Right renal cortex interstitium (tissue), 3 donors: ENCODE measurements around the gene TUBA4A. TPM values are rescaled to one million over a fixed set of nuclear protein-coding genes. Genes with fewer than 3 reads are reported as not detected.

Source experiments
- polyA plus RNA-seq, 3 donors: library from polyadenylated mRNA; unstranded; fragments of 120-200 nt; gene quantifications; one replicate each; pipeline ENCODE4 v1.2.1, GENCODE V29; 2013; ENCODE audit not compliant: insufficient read length in 3 of 3

Gene TUBA4A
- polyA plus RNA-seq, 3 donors: 32.6 to 45.4 (median 35.7) TPM

Other genes with a start within 250 kb of the TUBA4A start
- under 1 TPM; 0.24 to 0.40 (median 0.34) TPM for gene CFAP65, start 212.4 kb downstream of the TUBA4A start, polyA plus RNA-seq
- gene IHH, start 193.0 kb downstream of the TUBA4A start, polyA plus RNA-seq: 1 to 10 TPM; 1.2 to 1.8 (median 1.6) TPM
- 10 to 100 TPM; 19.5 to 22.6 (median 20.4) TPM for gene NHEJ1, start 93.1 kb downstream of the TUBA4A start, polyA plus RNA-seq
- gene SLC23A3, start 83.9 kb downstream of the TUBA4A start, polyA plus RNA-seq: 10 to 100 TPM; 14.0 to 21.4 (median 17.8) TPM
- gene CNPPD1, start 77.0 kb downstream of the TUBA4A start, polyA plus RNA-seq: 10 to 100 TPM; 61.4 to 69.5 (median 61.5) TPM
- gene RETREG2, start 75.6 kb downstream of the TUBA4A start, polyA plus RNA-seq: 100 to 1,000 TPM; 108 to 127 (median 108) TPM
- 10 to 100 TPM; 33.7 to 38.5 (median 38.3) TPM for gene ZFAND2B, start 47.1 kb downstream of the TUBA4A start, polyA plus RNA-seq
- gene ABCB6, start 35.0 kb downstream of the TUBA4A start, polyA plus RNA-seq: 10 to 100 TPM; 34.7 to 37.5 (median 36.8) TPM
- gene ATG9A, start 24.3 kb downstream of the TUBA4A start, polyA plus RNA-seq: 10 to 100 TPM; 43.8 to 51.1 (median 46.8) TPM
- 10 to 100 TPM; 38.4 to 44.8 (median 38.8) TPM for gene ANKZF1, start 24.1 kb downstream of the TUBA4A start, polyA plus RNA-seq
- gene GLB1L, start 8.5 kb downstream of the TUBA4A start, polyA plus RNA-seq: 10 to 100 TPM; 21.8 to 26.4 (median 25.1) TPM
- 10 to 100 TPM; 36.9 to 44.4 (median 41.8) TPM for gene STK16, start 8.4 kb downstream of the TUBA4A start, polyA plus RNA-seq
- 1 to 10 TPM in 2 of 3 donors, under 1 TPM in 1; 0.49 to 1.4 (median 1.3) TPM for gene TUBA4B, start 675 bp downstream of the TUBA4A start, polyA plus RNA-seq
- 10 to 100 TPM; 64.2 to 74.9 (median 69.1) TPM for gene DNAJB2, start 25.4 kb upstream of the TUBA4A start, polyA plus RNA-seq
- gene PTPRN, start 55.5 kb upstream of the TUBA4A start, polyA plus RNA-seq: under 1 TPM in 1 of 3 donors, not detected in 2; 0.08 TPM
- not detected for gene RESP18, start 78.8 kb upstream of the TUBA4A start, polyA plus RNA-seq
- gene DNPEP, start 134.0 kb upstream of the TUBA4A start, polyA plus RNA-seq: 10 to 100 TPM; 48.3 to 54.7 (median 51.2) TPM
- 10 to 100 TPM in 1 of 3 donors, 1 to 10 TPM in 2; 5.5 to 10.1 (median 7.4) TPM for gene DES, start 164.5 kb upstream of the TUBA4A start, polyA plus RNA-seq
- 10 to 100 TPM in 1 of 3 donors, 1 to 10 TPM in 2; 9.2 to 11.2 (median 9.4) TPM for gene SPEG, start 180.9 kb upstream of the TUBA4A start, polyA plus RNA-seq
- 10 to 100 TPM; 32.0 to 37.8 (median 32.6) TPM for gene GMPPA, start 245.0 kb upstream of the TUBA4A start, polyA plus RNA-seq